C4-2B (cell line): Measurements from ENCODE around the gene ZDHHC18.

Experiments used
- H3K27ac ChIP-seq: fragments of 450-650 bp; 2 replicates; pipeline ENCODE4 v1.5.1; 2017
- ZFX ChIP-seq: fragments of 450-650 bp; IDR thresholded peaks from 2 replicates; pipeline ENCODE4 v1.6.1; 2017
- TF ChIP-seq, protein P1 (sequence below): fragments of 450-650 bp; conservative IDR thresholded peaks from 2 replicates; pipeline ENCODE4 v1.5.1; 2017; ENCODE audit warnings: mild to moderate bottlenecking

The ZDHHC18 gene, protein sequence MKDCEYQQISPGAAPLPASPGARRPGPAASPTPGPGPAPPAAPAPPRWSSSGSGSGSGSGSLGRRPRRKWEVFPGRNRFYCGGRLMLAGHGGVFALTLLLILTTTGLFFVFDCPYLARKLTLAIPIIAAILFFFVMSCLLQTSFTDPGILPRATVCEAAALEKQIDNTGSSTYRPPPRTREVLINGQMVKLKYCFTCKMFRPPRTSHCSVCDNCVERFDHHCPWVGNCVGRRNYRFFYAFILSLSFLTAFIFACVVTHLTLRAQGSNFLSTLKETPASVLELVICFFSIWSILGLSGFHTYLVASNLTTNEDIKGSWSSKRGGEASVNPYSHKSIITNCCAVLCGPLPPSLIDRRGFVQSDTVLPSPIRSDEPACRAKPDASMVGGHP

DNA sequence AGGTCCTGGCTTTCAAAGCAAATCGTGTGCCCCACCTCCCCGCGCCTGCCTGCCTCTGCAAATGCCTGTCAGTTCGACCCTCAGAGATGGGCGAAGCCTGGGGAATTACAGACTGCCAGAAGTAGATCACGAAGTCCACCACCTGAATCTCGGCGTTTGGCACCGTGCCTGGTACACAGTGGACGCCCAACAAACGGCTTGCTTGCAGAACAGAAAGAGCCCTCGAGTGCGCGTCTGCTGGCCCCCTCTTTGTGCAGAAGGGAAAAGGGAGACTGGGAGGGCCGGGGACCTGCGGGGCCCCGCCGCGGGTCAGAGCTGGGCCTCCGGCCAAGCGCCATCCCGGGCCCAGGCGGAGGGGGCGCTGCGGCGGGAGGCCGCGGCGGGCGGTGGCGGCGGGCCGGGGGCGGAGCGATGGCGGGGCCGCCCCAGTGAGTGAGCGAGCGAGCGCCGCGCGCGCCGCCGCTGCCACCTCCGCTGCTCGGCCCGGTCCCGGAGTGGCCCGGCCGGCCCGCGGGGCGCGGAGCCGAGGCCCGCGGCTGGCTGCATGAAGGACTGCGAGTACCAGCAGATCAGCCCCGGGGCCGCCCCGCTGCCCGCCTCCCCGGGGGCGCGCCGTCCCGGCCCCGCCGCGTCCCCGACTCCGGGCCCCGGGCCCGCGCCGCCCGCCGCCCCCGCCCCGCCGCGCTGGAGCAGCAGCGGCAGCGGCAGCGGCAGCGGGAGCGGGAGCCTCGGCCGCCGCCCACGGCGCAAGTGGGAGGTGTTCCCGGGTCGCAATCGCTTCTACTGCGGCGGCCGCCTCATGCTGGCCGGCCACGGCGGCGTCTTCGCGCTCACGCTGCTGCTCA, at the start of gene ZDHHC18:
Gene ZDHHC18 (plus strand): TSS at position 428 of the 845 bp plus-strand sequence. CDS start 117 bp downstream, at position 545.
- H3K27ac ChIP-seq, result peak within 1 kb of the TSS; percentile 84
- peak; percentile 57; the same call in 1 of the 2 replicates for TF ChIP-seq ZFX
- TF ChIP-seq, protein P1, sequence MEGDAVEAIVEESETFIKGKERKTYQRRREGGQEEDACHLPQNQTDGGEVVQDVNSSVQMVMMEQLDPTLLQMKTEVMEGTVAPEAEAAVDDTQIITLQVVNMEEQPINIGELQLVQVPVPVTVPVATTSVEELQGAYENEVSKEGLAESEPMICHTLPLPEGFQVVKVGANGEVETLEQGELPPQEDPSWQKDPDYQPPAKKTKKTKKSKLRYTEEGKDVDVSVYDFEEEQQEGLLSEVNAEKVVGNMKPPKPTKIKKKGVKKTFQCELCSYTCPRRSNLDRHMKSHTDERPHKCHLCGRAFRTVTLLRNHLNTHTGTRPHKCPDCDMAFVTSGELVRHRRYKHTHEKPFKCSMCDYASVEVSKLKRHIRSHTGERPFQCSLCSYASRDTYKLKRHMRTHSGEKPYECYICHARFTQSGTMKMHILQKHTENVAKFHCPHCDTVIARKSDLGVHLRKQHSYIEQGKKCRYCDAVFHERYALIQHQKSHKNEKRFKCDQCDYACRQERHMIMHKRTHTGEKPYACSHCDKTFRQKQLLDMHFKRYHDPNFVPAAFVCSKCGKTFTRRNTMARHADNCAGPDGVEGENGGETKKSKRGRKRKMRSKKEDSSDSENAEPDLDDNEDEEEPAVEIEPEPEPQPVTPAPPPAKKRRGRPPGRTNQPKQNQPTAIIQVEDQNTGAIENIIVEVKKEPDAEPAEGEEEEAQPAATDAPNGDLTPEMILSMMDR, result peak; percentile 94

DNA sequence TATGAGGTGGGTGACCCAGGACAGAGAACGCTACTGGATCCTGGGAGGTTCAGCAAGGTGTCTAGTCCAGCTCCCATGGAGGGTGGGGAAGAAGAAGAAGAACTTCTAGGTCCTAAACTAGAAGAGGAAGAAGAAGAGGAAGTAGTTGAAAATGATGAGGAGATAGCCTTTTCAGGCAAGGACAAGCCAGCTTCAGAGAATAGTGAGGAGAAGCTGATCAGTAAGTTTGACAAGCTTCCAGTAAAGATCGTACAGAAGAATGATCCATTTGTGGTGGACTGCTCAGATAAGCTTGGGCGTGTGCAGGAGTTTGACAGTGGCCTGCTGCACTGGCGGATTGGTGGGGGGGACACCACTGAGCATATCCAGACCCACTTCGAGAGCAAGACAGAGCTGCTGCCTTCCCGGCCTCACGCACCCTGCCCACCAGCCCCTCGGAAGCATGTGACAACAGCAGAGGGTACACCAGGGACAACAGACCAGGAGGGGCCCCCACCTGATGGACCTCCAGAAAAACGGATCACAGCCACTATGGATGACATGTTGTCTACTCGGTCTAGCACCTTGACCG, 47.3 kb upstream of the ZDHHC18 start:
- no peak overlapping the region for H3K27ac ChIP-seq
- TF ChIP-seq, protein P1, result no peak
- no peak for TF ChIP-seq ZFX

GRCh38 chr1:26780344-26780957, 46.0 kb upstream of the ZDHHC18 start:
- no peak overlapping the region for H3K27ac ChIP-seq
- TF ChIP-seq, protein P1, result no peak
- no peak for TF ChIP-seq ZFX

GRCh38 chr1:26781206-26781825, 45.2 kb upstream of the ZDHHC18 start:
- TF ChIP-seq ZFX, result no peak
- TF ChIP-seq, protein P1, result no peak
- no peak overlapping the region for H3K27ac ChIP-seq

DNA sequence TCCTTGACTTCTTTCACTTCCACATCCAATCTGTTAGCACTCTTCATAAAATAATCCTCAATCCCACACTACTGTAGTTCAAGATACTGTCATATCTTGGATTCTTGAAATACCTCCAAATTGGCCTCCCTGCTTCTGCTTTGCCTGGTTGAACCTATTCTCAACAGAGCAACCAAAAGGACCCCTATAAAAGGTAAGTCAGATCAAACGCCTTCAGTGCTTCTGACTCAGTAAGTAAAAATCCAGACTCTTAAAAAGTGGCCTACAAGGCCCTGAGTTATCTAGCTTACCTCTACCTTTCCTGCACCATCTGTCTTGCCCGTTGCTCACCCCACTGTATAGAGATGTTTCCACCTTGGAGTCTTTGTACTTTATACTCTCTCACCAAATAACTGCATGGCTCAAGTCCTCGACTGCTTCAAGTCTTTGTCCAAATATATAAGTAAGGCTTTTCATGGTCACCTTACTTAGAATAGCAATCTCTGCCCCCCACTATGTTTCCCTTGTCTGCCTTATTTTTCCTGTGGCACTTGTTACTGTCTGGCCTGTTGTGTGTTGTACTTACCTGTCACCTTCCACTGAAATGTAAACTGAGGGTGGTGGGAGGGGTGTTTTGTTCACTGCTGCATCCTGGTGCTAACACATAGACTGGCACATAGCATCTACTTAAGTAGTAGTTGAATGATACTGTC, 43.8 kb upstream of the ZDHHC18 start:
- TF ChIP-seq, protein P1, result no peak
- TF ChIP-seq ZFX, result no peak
- no peak overlapping the region for H3K27ac ChIP-seq

- TF ChIP-seq, protein P1, result no peak
- no peak overlapping the region for H3K27ac ChIP-seq
Observed at GRCh38 chr1:26783646-26784022, 42.9 kb upstream of the ZDHHC18 start.
